ENCODE data around the gene PMAIP1. TPM values are rescaled to one million over a fixed set of nuclear protein-coding genes. Genes with fewer than 3 reads are reported as not detected.

The PMAIP1 gene
- total RNA-seq, 4 donors from 2014 or later, result 11.8 to 34.3 (median 20.8) TPM

GRCh38 chr18:59907660-59908059 lies 7.9 kb downstream of the PMAIP1 start:
- TF ChIP-seq CTCF (IDR thresholded peaks at IDR 0.05) (no peak), POLR2A (IDR thresholded peaks at IDR 0.05) (no peak)
- DNase-seq (ENCODE audit: low spot score in 2 of 2), result no peak
- H3K4me3 ChIP-seq (ENCODE audit: low read depth, poor library complexity, severe bottlenecking), result no peak overlapping the region
- intact Hi-C loops (cut with DNase I; ENCODE audit: low total_unique reads), result no loop called here
- 90 to 96% methylated on average over 4 of the region's 4 CpGs for WGBS, 2 donors

- TF ChIP-seq CTCF (IDR thresholded peaks at IDR 0.05) (no peak), POLR2A (IDR thresholded peaks at IDR 0.05) (no peak)
- DNase-seq (ENCODE audit: low spot score in 2 of 2), result no peak
- intact Hi-C loops (cut with DNase I; ENCODE audit: low total_unique reads), result no loop called here
- no peak overlapping the region for H3K4me3 ChIP-seq (ENCODE audit: low read depth, poor library complexity, severe bottlenecking)
- 41 to 44% methylated on average over 7 of the region's 7 CpGs for WGBS, 2 donors
These were observed 9.0 kb downstream of the PMAIP1 start for GRCh38 chr18:59908799-59909198.

GRCh38 chr18:59909289-59910036 lies 9.7 kb downstream of the PMAIP1 start:
- 56 to 68% methylated on average over 11 of the region's 11 CpGs for WGBS, 2 donors
- intact Hi-C loops (cut with DNase I; ENCODE audit: low total_unique reads), result no loop called here
- DNase-seq (ENCODE audit: low spot score in 2 of 2), result no peak
- no peak overlapping the region for H3K4me3 ChIP-seq (ENCODE audit: low read depth, poor library complexity, severe bottlenecking)
- TF ChIP-seq CTCF (IDR thresholded peaks at IDR 0.05) (no peak), POLR2A (IDR thresholded peaks at IDR 0.05) (no peak)

- WGBS, 2 donors, result 53 to 56% methylated on average over 2 of the region's 2 CpGs
- H3K4me3 ChIP-seq (ENCODE audit: low read depth, poor library complexity, severe bottlenecking), result no peak overlapping the region
- TF ChIP-seq POLR2A (IDR thresholded peaks at IDR 0.05), result no peak
- no peak for TF ChIP-seq CTCF (IDR thresholded peaks at IDR 0.05)
- DNase-seq (ENCODE audit: low spot score in 2 of 2), result no peak
- intact Hi-C loops (cut with DNase I; ENCODE audit: low total_unique reads), result no loop called here
These were observed 11.2 kb downstream of the PMAIP1 start for GRCh38 chr18:59910967-59911366.

- no peak for DNase-seq (ENCODE audit: low spot score in 2 of 2)
- TF ChIP-seq CTCF (IDR thresholded peaks at IDR 0.05) (no peak), POLR2A (IDR thresholded peaks at IDR 0.05) (no peak)
- intact Hi-C loops (cut with DNase I; ENCODE audit: low total_unique reads), result no loop called here
- H3K4me3 ChIP-seq (ENCODE audit: low read depth, poor library complexity, severe bottlenecking), result no peak overlapping the region
These were observed 11.8 kb downstream of the PMAIP1 start for GRCh38 chr18:59911600-59911999.
